Mesendoderm (in vitro differentiated cells): ENCODE results near the gene HAUS7.

Source experiments
- DNase-seq: peaks from one replicate; pipeline ENCODE4 v3.0.0; 2013
- H2AK5ac ChIP-seq: 2 replicates; pipeline ENCODE4 v1.6.1; 2013; ENCODE audit warnings: low read length, inconsistent platforms
- H2BK120ac ChIP-seq: 2 replicates; pipeline ENCODE4 v1.6.1; 2013; ENCODE audit warnings: low read depth, mild to moderate bottlenecking, low read length, moderate library complexity, mixed read lengths
- H2BK15ac ChIP-seq: replicated peaks from 2 replicates; pipeline ENCODE4 v1.6.1; 2013; ENCODE audit warnings: low read depth, mild to moderate bottlenecking, moderate library complexity
- H2BK5ac ChIP-seq: 2 replicates; pipeline ENCODE4 v1.6.1; 2013; ENCODE audit warnings: low read length, inconsistent platforms
- H3K18ac ChIP-seq: 2 replicates; pipeline ENCODE4 v1.6.1; 2013; ENCODE audit warnings: mild to moderate bottlenecking, low read length, mixed read lengths
- H3K23ac ChIP-seq: one replicate; pipeline ENCODE4 v1.6.1; 2013; ENCODE audit warnings: low read length
- H3K27ac ChIP-seq: 2 replicates; pipeline ENCODE4 v1.5.1; 2013; ENCODE audit warnings: low read depth, mild to moderate bottlenecking, inconsistent platforms, low read length, moderate library complexity
- H3K27me3 ChIP-seq: 2 replicates; pipeline ENCODE4 v1.6.1; 2013; ENCODE audit warnings: low read length, control low read depth, mild to moderate bottlenecking, inconsistent platforms; ENCODE audit not compliant: insufficient read depth, poor library complexity
- H3K36me3 ChIP-seq: 2 replicates; pipeline ENCODE4 v1.6.1; 2013; ENCODE audit warnings: low read length, inconsistent platforms; ENCODE audit not compliant: control insufficient read depth, insufficient read depth
- H3K4ac ChIP-seq: one replicate; pipeline ENCODE4 v1.6.1; 2013; ENCODE audit warnings: low read depth, mild to moderate bottlenecking, low read length, moderate library complexity
- H3K4me1 ChIP-seq: 2 replicates; pipeline ENCODE4 v1.6.1; 2013; ENCODE audit warnings: low read depth, low read length, inconsistent platforms; ENCODE audit not compliant: control insufficient read depth
- H3K4me2 ChIP-seq: 2 replicates; pipeline ENCODE4 v1.6.1; 2013; ENCODE audit warnings: low read length
- H3K4me3 ChIP-seq: 2 replicates; pipeline ENCODE4 v1.5.1; 2013; ENCODE audit warnings: mild to moderate bottlenecking, low read length
- H3K56ac ChIP-seq: one replicate; pipeline ENCODE4 v1.6.1; 2013; ENCODE audit warnings: low read length
- H3K79me1 ChIP-seq: 2 replicates; pipeline ENCODE4 v1.6.1; 2013; ENCODE audit warnings: low read length, inconsistent platforms
- H3K79me2 ChIP-seq: 2 replicates; pipeline ENCODE4 v1.6.1; 2013; ENCODE audit warnings: mild to moderate bottlenecking, low read length; ENCODE audit not compliant: control insufficient read depth, insufficient read depth
- H3K9ac ChIP-seq: 2 replicates; pipeline ENCODE4 v1.6.1; 2013; ENCODE audit warnings: low read length, inconsistent platforms
- H4K5ac ChIP-seq: one replicate; pipeline ENCODE4 v1.6.1; 2013; ENCODE audit warnings: low read length
- H4K8ac ChIP-seq: one replicate; pipeline ENCODE4 v1.6.1; 2013; ENCODE audit warnings: low read depth, mild to moderate bottlenecking, control low read depth, low read length, moderate library complexity
- WGBS: extraction: QIAGEN DNeasy Blood & Tissue Kit; methylation state at CpG from one replicate; pipeline ENCODE4 v1.1.7; 2013; ENCODE audit warnings: low lambda C conversion rate, missing lambda C conversion rate; ENCODE audit not compliant: insufficient coverage; ENCODE audit errors: extremely low coverage; 5-methylcytosine and 5-hydroxymethylcytosine counted together

Gene HAUS7

GRCh38 chrX:153421856-153422255, 48.5 kb downstream of the HAUS7 start:
- Histone ChIP-seq H3K4ac (no peak overlapping the region), H3K56ac (no peak overlapping the region), H3K27ac (no peak overlapping the region), H3K4me2 (no peak overlapping the region), H3K27me3 (no peaks in the 10 kb centered on the region), H4K8ac (no peak overlapping the region), H3K36me3 (no peaks in the 10 kb centered on the region), H3K79me1 (no peaks in the 10 kb centered on the region), H2BK120ac (no peak overlapping the region), H2BK15ac (no peak overlapping the region), H2AK5ac (no peak overlapping the region), H3K23ac (no peak overlapping the region), H4K5ac (no peak overlapping the region), H3K9ac (no peak overlapping the region), H3K18ac (no peak overlapping the region), H3K79me2 (no peaks in the 10 kb centered on the region), H3K4me1 (no peaks in the 10 kb centered on the region), H3K4me3 (no peak overlapping the region), H2BK5ac (no peak overlapping the region)
- no peak for DNase-seq
- WGBS = no CpG with 5 or more reads among the region's 18 CpGs

DNA sequence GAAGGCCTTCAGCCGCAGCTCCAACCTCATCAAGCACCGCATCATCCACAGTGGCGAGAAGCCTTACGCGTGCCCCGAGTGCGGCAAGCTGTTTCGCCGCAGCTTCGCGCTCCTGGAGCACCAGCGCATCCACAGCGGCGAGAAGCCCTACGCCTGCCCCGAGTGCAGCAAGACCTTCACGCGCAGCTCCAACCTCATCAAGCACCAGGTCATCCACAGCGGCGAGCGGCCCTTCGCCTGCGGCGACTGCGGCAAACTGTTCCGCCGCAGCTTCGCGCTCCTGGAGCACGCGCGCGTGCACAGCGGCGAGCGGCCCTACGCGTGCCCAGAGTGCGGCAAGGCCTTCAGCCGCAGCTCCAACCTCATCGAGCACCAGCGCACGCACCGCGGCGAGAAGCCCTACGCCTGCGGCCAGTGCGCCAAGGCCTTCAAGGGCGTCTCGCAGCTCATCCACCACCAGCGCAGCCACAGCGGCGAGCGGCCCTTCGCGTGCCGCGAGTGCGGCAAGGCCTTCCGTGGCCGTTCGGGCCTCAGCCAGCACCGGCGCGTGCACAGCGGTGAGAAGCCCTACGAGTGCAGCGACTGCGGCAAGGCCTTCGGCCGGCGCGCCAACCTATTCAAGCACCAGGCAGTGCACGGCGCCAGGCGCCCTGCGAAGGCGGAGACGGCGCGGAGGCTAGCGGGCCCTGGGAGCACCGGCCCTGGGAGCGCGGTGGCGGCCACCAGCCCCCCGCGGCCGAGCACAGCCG, 49.4 kb downstream of the HAUS7 start:
- Histone ChIP-seq H3K79me1 (no peaks in the 10 kb centered on the region), H3K18ac (no peak overlapping the region), H3K23ac (no peak overlapping the region), H3K27ac (no peak overlapping the region), H2BK15ac (no peak overlapping the region), H4K8ac (no peak overlapping the region), H3K9ac (no peak overlapping the region), H3K56ac (no peak overlapping the region), H4K5ac (no peak overlapping the region), H3K4me2 (no peak overlapping the region), H2BK120ac (no peak overlapping the region), H3K4ac (no peak overlapping the region), H3K36me3 (no peaks in the 10 kb centered on the region), H3K4me3 (no peak overlapping the region), H3K4me1 (no peaks in the 10 kb centered on the region), H2AK5ac (no peak overlapping the region), H3K27me3 (no peaks in the 10 kb centered on the region), H2BK5ac (no peak overlapping the region), H3K79me2 (no peaks in the 10 kb centered on the region)
- no peak for DNase-seq
- no CpG with 5 or more reads among the region's 91 CpGs for WGBS

- no peaks in the 10 kb centered on the region for H3K27me3 ChIP-seq
- H2BK120ac ChIP-seq = no peak overlapping the region
- no peak overlapping the region for H2AK5ac ChIP-seq
- no peak overlapping the region for H3K27ac ChIP-seq
- H2BK15ac ChIP-seq = no peak overlapping the region
- no CpG with 5 or more reads among the region's 8 CpGs for WGBS
- no peaks in the 10 kb centered on the region for H3K79me2 ChIP-seq
- no peak overlapping the region for H3K9ac ChIP-seq
- H3K36me3 ChIP-seq = no peaks in the 10 kb centered on the region
- H3K23ac ChIP-seq = no peak overlapping the region
- H3K56ac ChIP-seq = no peak overlapping the region
- no peak overlapping the region for H4K8ac ChIP-seq
- H3K4me1 ChIP-seq = no peaks in the 10 kb centered on the region
- no peak overlapping the region for H2BK5ac ChIP-seq
- H3K79me1 ChIP-seq = no peaks in the 10 kb centered on the region
- no peak overlapping the region for H3K4me3 ChIP-seq
- no peak overlapping the region for H3K18ac ChIP-seq
- DNase-seq = no peak
- H3K4ac ChIP-seq = no peak overlapping the region
- H4K5ac ChIP-seq = no peak overlapping the region
- no peak overlapping the region for H3K4me2 ChIP-seq
Measured at GRCh38 chrX:153417637-153418036, 52.7 kb downstream of the HAUS7 start.

GRCh38 chrX:153416781-153417450, 53.5 kb downstream of the HAUS7 start:
- Histone ChIP-seq H3K4me2 (no peak overlapping the region), H3K27me3 (no peaks in the 10 kb centered on the region), H3K4ac (no peak overlapping the region), H3K79me1 (no peaks in the 10 kb centered on the region), H3K4me1 (no peaks in the 10 kb centered on the region), H3K79me2 (no peaks in the 10 kb centered on the region), H2BK5ac (no peak overlapping the region), H3K27ac (no peak overlapping the region), H3K23ac (no peak overlapping the region), H3K56ac (no peak overlapping the region), H2BK15ac (no peak overlapping the region), H3K36me3 (no peaks in the 10 kb centered on the region), H4K5ac (no peak overlapping the region), H3K18ac (no peak overlapping the region), H4K8ac (no peak overlapping the region), H2AK5ac (no peak overlapping the region), H2BK120ac (no peak overlapping the region), H3K9ac (no peak overlapping the region), H3K4me3 (no peak overlapping the region)
- no CpG with 5 or more reads among the region's 12 CpGs for WGBS
- DNase-seq = no peak

GRCh38 chrX:153414856-153415510, 55.4 kb downstream of the HAUS7 start:
- no peaks in the 10 kb centered on the region for H3K27me3 ChIP-seq

More at GRCh38 chrX:153414856-153415510, 55.4 kb downstream of the HAUS7 start:
- Histone ChIP-seq H4K5ac (no peak overlapping the region), H3K18ac (no peak overlapping the region), H4K8ac (no peak overlapping the region), H3K4ac (no peak overlapping the region), H3K4me1 (no peaks in the 10 kb centered on the region), H2BK15ac (no peak overlapping the region), H3K4me3 (no peak overlapping the region), H3K36me3 (no peaks in the 10 kb centered on the region), H2BK5ac (no peak overlapping the region), H3K79me1 (no peaks in the 10 kb centered on the region), H3K56ac (no peak overlapping the region), H3K23ac (no peak overlapping the region), H2AK5ac (no peak overlapping the region), H3K9ac (no peak overlapping the region), H3K27ac (no peak overlapping the region), H3K4me2 (no peak overlapping the region), H3K79me2 (no peaks in the 10 kb centered on the region), H2BK120ac (no peak overlapping the region)
- DNase-seq = no peak
- no CpG with 5 or more reads among the region's 9 CpGs for WGBS
